T-helper 1 cell treated with Interleukin-12 subunit alpha and Interleukin-12 subunit beta and Interleukin-4 antibody, amounts not matched to agents 30 ng/mL and 1 ng/mL, for 36 hours (primary cell): ENCODE results near the gene TANGO2. TPM values are rescaled to one million over a fixed set of nuclear protein-coding genes. Genes with fewer than 3 reads are reported as not detected.

Experiments
- intact Hi-C: fragments of 100-400 bp; cut with micrococcal nuclease; formaldehyde crosslinking; loops from one replicate; pipeline ENCODE4 v1.15.1; 2024
- total RNA-seq: library from RNA; stranded (reverse); gene quantifications from 2 replicates; pipeline ENCODE4 v1.2.3, GENCODE V29; 2022

The TANGO2 gene
- total RNA-seq, 1 donor from 2014 or later: 48.7 TPM

DNA sequence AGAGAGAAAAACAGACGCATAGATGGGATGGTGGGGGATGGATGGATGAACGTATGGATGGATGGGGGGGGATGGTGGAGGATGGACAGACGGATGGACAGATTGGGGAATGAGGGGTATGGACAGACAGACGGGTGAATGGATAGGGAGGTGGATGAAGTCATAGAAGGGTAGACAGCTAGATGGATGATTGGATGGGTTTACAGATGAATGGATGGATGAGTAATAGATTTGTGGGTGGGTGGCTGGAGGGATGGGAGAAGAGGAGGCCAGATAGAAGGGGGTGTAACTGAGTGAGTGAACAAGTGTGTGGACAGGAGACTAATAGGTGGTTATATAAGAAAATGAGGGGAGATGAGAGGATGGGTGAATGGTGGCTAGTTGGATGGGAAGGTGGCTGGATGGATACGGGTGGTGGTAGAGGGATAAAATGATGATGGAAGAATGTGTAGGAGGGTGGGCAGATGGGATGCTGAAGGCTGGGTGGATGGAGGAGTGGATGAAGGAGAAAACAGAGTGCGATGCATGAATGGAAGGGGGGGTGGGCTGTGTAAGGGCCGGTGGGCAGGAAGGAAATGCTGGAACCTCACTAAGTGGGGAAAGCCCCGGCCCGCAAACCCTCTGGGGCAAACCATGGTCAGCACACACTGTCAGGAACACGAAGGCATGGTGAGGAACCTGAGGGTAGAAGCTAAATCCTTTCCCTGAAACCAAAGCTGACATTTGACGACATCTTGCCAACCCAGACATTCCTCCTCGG, 25.9 kb upstream of the TANGO2 start:
- intact Hi-C loops: no loop called here

DNA sequence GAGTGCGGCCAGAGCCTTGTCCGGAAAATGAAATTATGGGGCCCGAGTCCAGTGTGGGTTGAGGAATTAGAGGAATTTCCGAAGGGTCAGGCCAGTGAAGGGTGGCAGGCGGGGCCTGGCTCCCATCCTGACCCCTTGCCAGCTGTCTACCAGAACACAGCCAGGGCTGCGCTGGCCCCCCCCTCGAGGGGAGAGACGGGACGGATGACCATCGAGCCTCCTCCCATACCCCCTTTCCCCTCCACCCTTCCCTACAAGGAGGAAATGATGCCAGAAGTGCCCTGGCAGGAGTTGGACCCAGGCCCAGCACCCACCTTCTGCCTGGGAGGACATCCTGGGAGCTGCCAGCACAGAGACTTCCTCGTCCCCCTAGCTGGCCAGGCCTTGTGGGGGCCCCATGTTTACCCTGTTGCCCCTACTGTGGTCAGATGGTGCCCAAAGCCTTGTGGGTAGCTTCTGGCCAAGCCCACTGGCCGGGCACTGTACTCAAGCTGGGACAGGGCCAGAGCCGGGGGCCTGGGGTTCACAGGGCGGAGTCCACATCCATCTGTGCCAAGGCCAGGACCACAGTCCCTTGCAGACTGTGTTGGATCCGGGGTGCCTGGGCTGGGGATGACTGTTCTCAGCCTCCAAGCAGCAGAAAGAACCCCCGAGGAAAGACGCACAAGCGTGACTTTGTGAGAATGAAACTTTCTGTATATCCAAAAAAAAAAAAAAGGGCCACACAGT, 25.1 kb upstream of the TANGO2 start:
- intact Hi-C loops: no loop called here

DNA sequence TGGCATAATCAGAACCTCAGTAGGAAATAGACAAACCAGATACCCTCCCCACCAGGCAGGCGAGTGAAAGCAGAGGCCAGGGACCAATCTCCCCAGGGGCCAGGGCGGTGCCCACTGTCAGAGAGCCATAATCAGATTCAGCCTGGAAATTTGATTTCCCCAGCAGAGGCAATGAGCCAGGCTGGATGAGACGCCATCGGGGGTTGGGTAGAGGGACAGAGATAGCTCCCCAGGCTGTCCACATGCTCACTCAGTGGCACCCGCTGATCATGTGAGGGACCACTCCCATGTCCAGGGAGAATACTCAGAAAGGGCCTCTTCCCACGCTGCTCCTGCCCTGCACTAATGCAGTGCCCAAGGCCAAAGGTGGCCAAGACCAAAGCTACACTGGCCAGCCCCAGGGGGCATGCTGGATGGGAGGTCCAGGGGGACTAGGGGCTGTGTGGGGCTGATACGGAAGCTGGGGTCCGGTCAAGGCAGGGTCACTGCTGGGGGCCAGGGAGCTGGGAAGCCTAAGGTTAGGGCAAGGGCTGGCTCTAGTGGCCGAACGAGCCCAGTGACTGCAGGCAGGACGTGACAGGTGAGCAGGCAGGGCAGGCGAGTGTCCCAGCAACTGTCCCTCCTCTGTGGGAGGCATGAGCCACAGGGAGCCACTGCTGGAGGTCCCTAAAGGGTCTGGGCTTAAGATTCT, 24.1 kb upstream of the TANGO2 start:
- intact Hi-C loops: no loop called here

DNA sequence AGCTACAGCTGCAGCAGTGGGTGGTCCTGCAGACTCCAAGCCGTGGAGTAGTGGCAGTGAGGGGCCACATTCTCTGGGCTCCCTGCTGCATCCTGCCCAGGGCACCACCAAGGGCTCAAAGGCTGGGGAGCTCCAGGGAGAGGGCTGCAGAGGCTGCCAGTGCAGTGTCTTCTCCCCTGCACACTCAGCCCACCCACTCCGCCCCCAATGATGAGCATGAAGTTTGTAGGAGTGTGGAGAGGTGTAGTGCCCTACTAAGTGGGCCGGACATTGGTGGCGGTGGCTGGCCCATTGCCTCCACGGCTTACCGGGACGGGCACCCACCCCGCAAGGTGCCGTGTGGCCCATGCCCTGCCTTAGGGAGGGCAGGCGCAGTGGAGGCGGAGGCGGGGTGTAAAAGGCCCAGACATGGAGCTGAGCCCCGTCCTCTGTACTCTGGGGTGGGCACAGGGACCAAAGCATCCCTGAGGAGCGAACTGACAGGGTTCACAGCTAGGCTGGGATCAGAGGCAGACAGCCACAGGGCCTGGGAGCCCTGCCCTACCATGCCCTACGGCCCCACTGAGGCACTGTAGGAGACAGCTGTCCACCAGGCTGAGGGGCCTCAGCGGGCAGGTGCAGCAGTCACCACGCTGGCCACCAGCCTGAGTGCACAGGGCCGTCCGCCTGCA, 23.2 kb upstream of the TANGO2 start:
- intact Hi-C loops: no loop called here

DNA sequence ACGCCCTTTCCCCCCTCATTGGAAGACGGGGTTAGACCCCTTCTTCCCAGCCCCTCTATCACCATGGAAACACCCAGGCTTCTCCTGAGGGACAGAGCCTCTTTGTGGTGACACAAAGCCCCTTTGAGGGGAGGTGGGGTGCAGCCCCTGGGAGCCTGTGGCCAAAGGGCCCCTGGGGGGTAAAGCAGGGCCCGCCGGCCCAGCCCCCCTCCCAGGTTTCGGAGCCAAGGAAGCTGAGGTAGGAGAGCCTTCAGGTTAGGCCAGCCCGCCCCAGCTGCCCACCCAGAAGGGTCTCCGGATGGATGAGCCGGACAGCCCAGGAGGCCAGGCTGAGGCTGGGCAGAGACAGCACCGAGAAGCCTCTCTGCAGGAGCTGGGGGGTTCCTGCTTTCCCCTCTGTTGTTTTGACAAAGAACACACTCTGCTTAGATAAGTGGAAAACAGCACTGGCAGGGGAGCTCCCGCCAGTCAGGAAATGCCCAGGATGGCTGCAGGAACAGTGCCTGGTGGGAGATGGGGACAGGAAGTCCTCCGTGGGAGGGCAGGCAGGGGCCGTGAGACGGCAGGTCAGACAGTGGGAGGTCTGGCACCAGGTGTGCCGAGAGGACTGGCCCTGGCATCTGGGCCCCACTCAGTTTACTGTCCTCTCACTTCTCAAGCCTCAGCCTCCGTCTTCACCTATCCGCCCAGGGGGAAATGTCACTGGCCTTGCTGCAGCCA, 22.5 kb upstream of the TANGO2 start:
- intact Hi-C loops: no loop called here

DNA sequence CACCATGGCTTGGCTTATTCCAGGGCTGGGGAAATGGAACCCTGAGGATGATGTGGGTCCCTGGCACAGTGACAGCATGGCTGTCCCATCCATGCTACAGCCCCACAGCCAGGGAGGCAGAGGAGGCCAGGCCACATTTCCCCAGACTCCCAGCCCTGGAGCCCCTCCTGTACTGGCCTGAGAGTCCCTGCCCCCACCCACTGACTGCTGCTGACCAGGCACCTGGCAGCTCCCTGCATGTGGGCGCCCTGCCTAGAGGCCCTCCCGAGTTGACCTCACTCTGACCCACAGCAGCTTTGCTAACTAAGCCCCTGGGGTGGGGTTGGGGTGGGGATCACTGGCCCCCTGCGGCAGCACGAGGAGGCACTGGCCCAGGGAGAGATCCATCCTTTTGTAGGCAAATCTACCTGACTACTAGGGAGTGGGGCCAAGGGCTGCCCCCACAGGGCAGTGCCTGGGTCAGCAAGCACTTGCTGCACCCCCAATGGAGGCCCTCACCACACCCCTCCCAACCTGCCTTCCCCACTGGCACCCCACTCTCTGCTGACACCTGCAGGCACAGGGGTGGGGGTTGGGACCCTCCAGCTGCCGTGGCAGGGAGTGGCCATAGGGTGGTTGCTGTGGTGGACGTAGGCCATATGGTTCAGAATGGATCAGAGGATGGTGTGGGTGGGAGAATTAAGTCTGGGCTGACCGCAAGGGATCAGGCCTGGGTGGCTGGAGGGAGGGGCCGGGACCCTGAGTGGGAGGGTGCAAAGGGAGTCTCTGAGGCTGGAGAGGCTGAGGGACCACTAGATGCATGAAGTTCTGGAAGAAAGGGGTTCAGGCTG, 21.7 kb upstream of the TANGO2 start:
- intact Hi-C loops: no loop called here

DNA sequence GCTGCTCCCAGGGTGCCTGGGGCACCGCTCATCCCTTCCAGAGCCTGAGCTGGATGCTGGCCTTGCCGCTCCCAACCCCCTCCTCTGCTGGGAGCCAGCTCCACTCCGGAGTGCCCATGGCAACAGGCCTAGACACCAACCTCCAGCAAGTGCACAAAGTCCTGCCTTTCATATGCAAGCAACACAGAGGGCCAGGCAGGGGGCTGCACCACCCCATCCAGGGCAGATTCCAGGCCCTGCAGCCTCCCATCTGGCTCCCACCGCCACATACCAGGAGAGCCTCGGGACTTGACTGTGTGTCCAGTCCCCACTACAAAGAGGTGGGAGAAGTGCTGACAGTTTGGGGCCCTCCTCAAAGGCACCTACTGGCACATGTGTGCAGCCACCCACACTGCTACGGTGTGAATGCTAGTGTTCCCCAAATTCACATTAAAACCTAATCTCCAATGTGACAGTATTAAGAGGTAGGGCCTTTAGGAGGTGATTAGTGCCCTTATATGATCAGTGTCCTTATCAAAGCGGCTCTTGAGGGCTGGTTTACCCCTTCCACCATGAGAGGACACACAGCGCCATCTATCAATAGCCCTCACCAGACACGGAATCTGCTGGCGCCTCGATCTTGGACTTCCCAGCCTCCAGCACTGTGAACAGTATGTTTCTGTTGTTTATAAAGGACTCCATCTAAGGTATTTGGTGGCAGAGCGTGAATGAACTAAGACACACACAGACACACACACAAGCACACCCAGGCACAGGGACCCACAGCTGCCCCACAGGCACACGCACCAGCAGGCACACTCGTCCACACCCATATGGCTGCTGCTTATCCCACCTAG, 20.4 kb upstream of the TANGO2 start:
- intact Hi-C loops: no loop called here

DNA sequence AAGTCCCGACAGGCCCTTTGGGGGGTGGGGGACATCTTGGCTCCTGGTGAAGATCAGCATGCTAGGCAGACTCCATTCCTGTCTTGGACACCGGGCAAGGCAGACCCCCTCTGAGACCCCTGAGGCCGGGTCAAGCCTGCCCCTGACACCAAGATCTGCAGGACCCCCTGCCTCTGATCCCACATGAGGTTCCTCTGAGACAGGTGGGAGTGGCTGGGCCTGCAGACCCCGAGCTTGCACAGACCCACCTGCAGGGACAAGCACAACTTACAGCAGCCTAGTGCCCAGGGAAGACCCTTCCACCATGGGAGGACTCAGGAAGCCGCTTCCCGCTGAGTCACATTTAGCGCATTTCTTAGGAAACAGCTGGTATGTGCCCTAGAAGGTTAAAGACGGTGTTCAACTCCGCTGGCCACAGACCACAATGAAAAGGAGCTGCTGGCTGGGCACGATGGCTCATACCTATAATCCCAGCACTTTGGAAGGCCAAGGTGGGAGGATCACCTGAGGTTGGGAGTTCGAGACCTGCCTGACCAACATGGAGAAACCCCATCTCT, 19.8 kb upstream of the TANGO2 start:
- intact Hi-C loops: no loop called here

DNA sequence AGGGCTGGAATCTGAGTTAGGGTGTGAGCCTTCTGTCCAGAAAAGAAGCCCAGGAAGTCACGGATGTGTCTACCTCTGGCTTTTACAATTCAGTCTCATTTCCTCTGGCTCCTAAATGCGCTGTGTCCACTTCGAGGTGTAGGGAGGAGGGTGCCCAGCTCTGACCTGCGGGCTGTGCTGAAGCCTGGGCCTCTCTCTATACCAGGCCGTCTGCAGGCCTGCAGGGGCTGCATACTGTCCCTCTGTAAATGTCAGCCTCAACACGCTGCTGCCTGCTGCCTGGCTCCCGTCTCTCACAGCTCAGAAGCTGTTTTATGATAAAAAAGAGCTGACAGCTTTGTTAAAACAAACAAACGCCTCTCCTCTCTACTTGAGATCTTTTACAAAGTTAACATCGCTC, 18.8 kb upstream of the TANGO2 start:
- intact Hi-C loops: no loop called here

DNA sequence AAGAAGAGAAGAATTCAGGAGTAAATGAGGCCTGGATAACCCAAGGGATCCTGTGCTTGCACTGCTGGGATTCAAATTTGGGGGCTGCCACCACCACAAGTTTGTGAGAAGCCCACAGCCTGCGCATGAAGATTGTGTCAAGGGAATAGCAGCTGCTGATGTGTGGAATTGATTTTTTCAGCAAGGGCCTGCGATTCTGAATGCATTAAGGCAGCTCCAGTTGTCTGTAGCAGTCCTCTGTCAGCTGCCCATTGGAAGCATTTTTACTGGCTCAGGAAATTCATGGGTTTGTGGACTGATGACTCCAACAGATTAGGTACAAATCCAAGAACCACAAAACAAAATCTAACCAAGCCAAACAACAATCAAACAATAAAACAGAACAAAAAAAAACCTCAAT, 18.3 kb upstream of the TANGO2 start:
- intact Hi-C loops: no loop called here

DNA sequence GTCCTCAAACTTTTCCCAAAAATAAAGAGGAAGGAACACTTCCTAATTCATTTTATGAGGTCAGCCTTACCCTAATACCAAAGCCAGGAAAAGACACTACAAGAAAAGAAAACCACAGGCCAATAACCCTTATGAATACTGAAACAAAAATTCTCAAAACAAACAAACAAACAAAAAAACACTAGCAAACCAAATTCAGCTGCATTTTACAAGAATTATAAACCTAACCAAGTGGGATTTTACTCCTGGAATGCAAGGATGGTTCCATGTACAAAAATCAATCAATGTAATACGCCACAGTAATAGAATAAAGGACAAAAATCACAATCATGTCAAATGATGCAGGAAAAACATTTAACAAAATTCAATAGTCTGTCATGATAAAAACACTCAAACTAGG, 17.6 kb upstream of the TANGO2 start:
- intact Hi-C loops: no loop called here

DNA sequence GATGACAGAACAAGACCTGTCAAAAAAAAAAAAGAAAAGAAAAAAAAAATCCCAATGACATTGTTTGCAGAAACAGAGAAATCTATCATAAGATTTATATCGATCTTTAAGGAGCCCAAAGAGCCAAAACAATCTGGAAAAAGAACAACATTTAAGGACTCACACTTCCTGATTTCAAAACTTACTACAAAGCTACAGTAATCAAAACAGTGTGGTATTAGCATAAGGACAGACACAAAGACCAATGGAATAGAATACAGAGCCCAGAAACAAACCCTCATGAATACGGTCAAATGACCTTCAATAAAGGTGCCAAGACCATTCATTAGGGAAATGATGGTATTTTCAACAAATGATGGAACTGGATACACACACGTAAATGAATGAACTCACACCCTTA, 16.4 kb upstream of the TANGO2 start:
- intact Hi-C loops: no loop called here

DNA sequence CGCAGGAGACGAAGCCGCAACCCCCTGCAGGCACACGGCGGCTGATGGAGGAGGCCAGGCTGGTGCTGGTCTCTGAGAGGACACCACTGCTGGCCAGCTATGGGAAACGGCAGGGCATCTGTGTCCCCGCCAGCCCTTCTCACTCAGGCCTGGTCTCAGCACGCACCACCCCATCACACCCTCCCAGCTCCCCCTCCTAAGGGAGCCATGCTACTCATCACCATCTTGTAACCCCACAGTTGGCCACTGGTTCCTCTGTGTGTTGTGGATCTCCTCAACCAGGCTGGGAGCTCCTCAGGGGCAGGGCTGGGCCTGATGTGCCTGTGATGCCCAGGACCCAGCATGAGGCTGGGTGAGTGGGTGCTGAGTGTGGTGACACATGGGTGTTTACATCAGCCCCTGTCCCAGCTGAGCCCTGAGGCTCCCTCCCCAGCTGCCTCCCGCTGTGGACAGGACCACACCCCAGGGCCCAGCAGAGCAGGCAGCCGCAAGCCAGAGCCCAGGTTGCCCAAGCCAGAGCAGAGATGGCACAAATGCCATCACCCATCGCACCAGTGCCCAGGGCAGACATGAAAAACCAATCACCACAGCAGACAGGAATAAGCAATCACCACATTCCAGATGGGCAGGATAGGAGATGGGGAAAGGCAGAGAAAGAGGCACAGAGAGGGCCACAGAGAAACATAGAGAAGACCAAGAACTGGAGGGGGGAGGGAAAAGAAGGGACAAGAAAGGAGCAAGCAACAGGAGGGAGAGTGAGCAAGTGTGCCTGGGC, 12.5 kb upstream of the TANGO2 start:
- intact Hi-C loops: no loop called here

DNA sequence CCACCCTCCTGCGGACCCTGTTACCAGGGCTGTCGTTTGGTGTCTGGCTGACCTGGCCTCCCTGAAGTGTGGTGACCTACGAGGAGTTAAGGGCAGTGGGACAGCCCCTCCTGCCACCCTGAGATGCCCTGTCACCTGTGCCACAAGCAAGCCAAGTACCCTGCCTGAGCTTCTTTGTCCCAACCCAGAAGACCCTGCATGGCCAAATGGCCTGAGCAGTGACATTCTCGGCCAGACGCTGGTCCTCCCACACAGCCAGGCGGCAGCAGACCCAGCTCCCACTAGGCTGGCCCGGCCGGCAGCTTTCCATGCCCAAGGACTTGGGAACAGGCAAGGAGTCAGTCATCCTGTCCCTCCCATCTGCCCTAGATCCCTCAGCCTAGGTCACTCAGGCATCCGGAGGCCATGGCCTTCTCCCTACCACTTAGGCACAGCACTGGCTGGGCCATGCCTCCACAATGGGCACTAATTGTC, 11.9 kb upstream of the TANGO2 start:
- intact Hi-C loops: no loop called here

DNA sequence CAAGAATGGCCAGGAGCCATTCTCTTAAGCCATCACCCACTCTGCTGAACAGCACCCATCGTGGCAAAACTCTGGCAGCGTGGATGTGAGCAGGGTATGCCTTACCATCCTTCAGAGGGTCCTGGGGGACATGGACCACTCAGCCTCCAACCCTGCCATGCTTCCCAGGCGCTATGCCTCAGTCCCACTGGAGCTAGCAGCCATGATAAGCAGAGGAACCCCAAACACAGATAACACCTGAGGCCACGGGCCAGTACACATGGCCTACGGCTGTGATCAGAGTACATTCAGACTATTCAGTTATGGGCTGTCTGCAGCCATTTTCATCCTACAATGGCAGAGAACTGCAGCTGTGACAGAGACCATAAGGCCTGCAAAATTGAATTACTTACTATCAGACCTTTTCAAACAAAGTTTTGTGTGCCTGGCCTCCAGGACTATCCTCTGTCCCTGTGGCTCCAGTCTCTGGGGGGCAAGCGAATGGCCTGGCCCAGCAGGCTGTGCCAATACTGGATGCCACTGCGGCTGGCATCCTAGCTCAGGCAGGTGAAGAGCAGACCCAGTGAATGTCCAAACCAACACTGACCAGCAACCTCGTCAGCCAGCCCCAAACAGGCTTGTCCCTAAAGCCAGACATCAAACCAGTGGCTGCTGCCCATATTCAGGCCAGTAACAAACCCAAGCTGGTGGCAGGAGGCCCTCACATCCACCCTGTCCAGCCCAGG, 11.2 kb upstream of the TANGO2 start:
- intact Hi-C loops: no loop called here

DNA sequence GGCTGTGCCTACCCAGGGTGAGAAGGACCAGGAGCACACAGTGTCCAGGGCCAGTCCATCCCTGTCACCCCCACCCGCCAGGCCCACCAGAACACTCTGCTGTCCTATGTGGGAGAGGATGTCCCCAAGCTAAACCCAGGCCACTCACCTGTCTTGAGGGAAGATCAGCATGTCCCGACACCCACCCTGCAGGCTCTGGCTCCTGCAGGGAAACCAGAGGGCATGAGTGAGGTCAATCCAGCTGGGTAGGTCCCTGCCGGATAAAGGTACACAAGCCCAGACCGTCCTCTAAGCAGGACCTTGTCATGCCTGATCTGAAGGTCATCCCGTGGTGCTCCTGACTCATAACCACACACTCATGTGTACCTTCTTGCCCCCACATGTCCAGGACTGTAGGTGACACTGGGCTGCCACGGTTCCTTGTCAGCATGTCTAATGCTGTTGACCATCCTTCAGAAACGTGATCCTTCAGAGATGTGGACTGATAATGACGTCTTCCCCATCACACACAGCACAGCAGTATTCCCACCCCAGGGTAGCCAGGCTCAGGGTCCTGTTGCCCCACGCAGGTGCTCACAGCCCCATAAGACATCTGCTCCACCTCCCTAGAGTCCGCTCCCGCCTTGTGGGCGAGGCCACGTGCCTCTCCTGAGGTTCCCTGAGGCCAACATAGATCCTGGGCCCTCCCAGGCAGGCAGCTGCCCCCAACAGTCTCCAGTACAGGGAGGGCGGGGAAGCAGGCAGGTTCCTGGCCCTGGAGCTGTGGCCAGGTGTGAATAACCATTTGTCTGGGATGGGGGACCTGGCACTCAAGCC, 10.4 kb upstream of the TANGO2 start:
- intact Hi-C loops: no loop called here
